GM12801 (cell line): ENCODE measurements around the gene CDCP2.

Experiments
- TF ChIP-seq, protein P1 (sequence below): IDR thresholded peaks from one replicate; pipeline ENCODE4 v1.5.1; 2011; ENCODE audit warnings: control low read depth; ENCODE audit not compliant: insufficient read length; ENCODE audit errors: extremely low read depth

Gene CDCP2

GRCh38 chr1:54173681-54174080 lies 20.9 kb upstream of the CDCP2 start:
- TF ChIP-seq, protein P1, sequence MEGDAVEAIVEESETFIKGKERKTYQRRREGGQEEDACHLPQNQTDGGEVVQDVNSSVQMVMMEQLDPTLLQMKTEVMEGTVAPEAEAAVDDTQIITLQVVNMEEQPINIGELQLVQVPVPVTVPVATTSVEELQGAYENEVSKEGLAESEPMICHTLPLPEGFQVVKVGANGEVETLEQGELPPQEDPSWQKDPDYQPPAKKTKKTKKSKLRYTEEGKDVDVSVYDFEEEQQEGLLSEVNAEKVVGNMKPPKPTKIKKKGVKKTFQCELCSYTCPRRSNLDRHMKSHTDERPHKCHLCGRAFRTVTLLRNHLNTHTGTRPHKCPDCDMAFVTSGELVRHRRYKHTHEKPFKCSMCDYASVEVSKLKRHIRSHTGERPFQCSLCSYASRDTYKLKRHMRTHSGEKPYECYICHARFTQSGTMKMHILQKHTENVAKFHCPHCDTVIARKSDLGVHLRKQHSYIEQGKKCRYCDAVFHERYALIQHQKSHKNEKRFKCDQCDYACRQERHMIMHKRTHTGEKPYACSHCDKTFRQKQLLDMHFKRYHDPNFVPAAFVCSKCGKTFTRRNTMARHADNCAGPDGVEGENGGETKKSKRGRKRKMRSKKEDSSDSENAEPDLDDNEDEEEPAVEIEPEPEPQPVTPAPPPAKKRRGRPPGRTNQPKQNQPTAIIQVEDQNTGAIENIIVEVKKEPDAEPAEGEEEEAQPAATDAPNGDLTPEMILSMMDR: no peak

GRCh38 chr1:54172614-54173599 lies 20.1 kb upstream of the CDCP2 start:
- TF ChIP-seq, protein P1: no peak

DNA sequence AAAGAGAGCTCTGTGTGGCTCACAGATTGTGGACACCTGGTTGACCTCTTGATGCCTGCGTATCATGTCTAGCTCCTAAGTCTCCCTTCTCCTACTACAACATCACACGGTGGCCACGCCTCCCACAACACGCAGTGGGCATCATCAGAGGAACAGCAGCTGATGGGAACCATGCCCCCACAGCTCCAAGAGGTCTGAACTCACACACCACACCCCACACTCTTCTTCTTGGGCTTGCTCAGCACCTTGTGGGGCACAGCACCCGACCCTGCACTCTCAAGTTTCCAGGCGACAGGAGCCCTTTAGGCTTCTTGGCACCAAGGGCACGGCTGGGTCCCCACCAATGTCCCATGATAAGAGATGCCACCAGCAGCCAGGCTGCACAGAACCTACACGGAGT lies 18.8 kb upstream of the CDCP2 start:
- TF ChIP-seq, protein P1: no peak

- TF ChIP-seq, protein P1: no peak
Measured at GRCh38 chr1:54171016-54171415, 18.2 kb upstream of the CDCP2 start.

- TF ChIP-seq, protein P1: no peak
Measured at GRCh38 chr1:54169068-54169467, 16.3 kb upstream of the CDCP2 start.

DNA sequence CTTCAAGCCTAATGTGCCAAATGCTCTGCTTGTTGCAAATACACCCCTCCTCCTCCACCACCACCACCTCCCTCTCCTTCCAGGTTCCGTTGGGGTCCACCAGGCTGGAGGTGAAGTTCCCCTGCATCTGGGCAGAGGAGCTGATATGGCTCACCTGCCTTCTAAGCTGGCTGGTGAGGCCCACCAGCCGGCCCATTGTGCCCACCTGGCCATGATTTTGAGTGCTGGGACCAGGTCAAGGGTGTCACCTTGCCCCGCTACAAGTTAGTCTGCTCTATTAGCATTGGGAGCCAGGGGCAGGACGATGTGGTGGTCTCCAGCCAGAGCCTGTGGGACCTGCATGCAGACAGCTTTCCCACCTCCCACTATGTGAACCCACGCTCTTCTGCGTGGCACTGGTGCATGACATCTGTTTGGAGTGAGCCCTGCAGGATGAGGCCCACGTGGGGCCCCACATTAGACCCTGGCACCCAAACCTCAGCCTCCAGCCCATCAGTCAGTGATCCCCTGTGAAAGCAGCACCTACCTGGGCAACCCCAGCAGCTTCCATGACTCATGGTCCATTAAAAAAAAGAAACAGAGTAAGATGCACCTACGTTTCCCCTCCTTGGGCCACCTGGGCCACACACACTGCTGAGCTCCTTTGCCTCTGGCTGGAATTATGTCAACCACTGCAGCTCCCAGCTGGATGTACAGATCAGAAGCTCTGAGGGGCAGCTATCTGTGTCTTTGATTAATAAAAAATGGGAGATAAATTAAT lies 15.6 kb upstream of the CDCP2 start:
- TF ChIP-seq, protein P1: no peak

DNA sequence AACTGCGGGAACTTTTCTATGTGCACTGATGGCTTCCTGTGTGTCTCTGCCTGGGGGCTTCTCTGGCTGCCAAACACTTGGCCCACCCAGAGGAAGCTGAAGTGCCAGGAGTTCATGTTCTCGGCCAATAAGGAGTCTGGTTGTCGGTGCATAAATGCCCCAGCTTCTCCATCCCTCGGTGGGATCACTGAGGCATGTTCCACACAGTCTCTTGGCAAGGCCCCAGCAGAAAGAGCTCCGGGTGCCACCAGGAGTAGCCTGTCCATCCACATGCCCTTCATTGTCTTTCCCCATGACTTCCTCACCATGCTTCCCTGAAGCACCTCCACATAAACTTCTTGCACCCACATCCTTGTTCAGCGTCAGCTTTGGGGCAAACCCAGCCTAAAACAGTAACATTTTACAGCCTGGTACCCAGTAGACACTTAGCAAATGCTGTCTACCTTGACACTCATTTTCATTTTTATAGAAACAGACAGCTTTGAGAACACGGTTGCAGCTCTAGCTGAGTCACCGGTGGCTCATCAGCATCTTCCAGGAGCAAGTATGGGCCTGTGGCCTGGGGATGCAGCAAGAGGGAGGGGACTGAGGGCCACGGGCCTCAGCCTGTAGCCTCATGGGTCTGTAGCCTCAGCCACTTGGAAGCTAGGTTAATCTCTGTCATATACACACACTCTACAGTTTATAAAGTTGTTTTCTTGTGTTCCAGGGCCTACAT lies 14.8 kb upstream of the CDCP2 start:
- TF ChIP-seq, protein P1: no peak
